ENCODE data around the gene PRPH2. TPM values are rescaled to one million over a fixed set of nuclear protein-coding genes. Genes with fewer than 3 reads are reported as not detected.

The PRPH2 gene
- total RNA-seq, 1 experiment from 2014 or later: not detected

DNA sequence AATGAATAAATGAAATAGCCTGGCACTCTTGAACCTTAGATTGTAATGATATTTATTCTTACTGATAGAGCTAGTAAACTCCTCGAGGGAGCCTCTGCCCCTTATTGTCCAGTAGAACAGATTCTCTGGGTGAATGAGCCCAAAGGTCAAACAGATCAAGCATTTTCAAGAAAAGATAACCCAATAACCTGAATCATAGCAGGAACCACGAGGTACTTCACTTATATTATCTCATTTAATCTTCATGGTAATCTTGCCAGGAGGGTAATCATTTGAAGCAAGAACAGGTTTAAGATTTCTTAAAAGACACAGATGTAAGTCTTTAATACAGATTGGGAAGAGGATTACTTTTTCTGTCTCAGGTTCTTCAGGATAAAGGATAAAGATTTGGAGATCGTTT lies 40.6 kb upstream of the PRPH2 start:
- H3K79me2 ChIP-seq (ENCODE audit: low read depth): no peaks in the 10 kb centered on the region
- H4K20me1 ChIP-seq (ENCODE audit: insufficient read depth): no peaks in the 10 kb centered on the region
- no peaks in the 10 kb centered on the region for H3K9me2 ChIP-seq (ENCODE audit: insufficient read depth)
- H3K27ac ChIP-seq: no peak overlapping the region
- H3K4me3 ChIP-seq: no peak overlapping the region
- H2AFZ ChIP-seq: no peak overlapping the region
- intact Hi-C loops (cut with micrococcal nuclease; ENCODE audit: unreplicated experiment): no loop called here
- BruUV-seq (replicated peaks): no TSS peak
- ChIA-PET CTCF (interaction anchor here (0.7 kb wide), 1 partner anchor 144 kb away, joined by 4 read pairs; no protein-coding TSS in a partner anchor), POLR2A (ENCODE audit: unreplicated experiment) (no interaction called here)
- DNase-seq: no peak
- H3K27me3 ChIP-seq (ENCODE audit: insufficient read depth, low read depth): no peaks in the 10 kb centered on the region
- no peaks in the 10 kb centered on the region for H3K36me3 ChIP-seq (ENCODE audit: low read depth)
- no peaks in the 10 kb centered on the region for H3K9me3 ChIP-seq (ENCODE audit: insufficient read depth, low read depth)
- H3F3A ChIP-seq (ENCODE audit: insufficient read depth, low read depth): peaks cover 34% of the 10 kb centered on the region
- TF ChIP-seq, protein P1, sequence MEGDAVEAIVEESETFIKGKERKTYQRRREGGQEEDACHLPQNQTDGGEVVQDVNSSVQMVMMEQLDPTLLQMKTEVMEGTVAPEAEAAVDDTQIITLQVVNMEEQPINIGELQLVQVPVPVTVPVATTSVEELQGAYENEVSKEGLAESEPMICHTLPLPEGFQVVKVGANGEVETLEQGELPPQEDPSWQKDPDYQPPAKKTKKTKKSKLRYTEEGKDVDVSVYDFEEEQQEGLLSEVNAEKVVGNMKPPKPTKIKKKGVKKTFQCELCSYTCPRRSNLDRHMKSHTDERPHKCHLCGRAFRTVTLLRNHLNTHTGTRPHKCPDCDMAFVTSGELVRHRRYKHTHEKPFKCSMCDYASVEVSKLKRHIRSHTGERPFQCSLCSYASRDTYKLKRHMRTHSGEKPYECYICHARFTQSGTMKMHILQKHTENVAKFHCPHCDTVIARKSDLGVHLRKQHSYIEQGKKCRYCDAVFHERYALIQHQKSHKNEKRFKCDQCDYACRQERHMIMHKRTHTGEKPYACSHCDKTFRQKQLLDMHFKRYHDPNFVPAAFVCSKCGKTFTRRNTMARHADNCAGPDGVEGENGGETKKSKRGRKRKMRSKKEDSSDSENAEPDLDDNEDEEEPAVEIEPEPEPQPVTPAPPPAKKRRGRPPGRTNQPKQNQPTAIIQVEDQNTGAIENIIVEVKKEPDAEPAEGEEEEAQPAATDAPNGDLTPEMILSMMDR (conservative IDR thresholded peaks at IDR 0.05): no peak
- no peak for TF ChIP-seq EZH2 (IDR thresholded peaks at IDR 0.05; ENCODE audit: low read depth)
- H3K4me2 ChIP-seq: no peak overlapping the region
- peaks cover 21% of the 10 kb centered on the region for H3K4me1 ChIP-seq (replicated peaks; ENCODE audit: insufficient read depth)

DNA sequence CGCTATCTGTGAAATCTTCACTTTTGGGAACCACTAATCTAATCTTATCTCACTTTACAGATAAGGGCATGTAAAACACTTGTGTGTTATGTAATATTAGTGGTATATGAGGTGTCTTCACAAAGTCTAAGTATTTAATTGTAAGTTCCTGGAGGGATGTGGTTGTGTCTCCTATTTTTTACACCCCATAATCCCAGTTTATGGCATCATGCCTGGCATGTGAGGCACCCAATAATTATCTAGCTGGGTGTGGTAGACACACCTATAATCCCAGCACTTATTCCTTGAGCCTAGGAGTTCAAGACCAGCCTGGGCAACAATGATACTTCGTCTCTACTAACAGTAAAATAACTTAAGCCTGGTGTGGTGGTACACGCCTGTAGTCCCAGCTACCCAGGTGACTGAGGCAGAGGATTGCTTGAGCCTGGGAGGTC lies 40.0 kb upstream of the PRPH2 start:
- TF ChIP-seq, protein P1 (conservative IDR thresholded peaks at IDR 0.05): no peak
- TF ChIP-seq EZH2 (IDR thresholded peaks at IDR 0.05; ENCODE audit: low read depth): no peak
- Histone ChIP-seq H3K79me2 (ENCODE audit: low read depth) (no peaks in the 10 kb centered on the region), H2AFZ (no peak overlapping the region), H4K20me1 (ENCODE audit: insufficient read depth) (no peaks in the 10 kb centered on the region), H3K36me3 (ENCODE audit: low read depth) (no peaks in the 10 kb centered on the region), H3K4me3 (no peak overlapping the region), H3K9me2 (ENCODE audit: insufficient read depth) (no peaks in the 10 kb centered on the region), H3K27ac (no peak overlapping the region), H3K4me2 (no peak overlapping the region), H3F3A (ENCODE audit: insufficient read depth, low read depth) (peaks cover 34% of the 10 kb centered on the region), H3K9me3 (ENCODE audit: insufficient read depth, low read depth) (no peaks in the 10 kb centered on the region), H3K27me3 (ENCODE audit: insufficient read depth, low read depth) (no peaks in the 10 kb centered on the region), H3K4me1 (replicated peaks; ENCODE audit: insufficient read depth) (peaks cover 21% of the 10 kb centered on the region)
- ChIA-PET POLR2A (ENCODE audit: unreplicated experiment) (no interaction called here), CTCF (interaction anchor here (0.7 kb wide), 1 partner anchor 144 kb away, joined by 4 read pairs; no protein-coding TSS in a partner anchor)
- intact Hi-C loops (cut with micrococcal nuclease; ENCODE audit: unreplicated experiment): no loop called here
- BruUV-seq (replicated peaks): no TSS peak
- no peak for DNase-seq

DNA sequence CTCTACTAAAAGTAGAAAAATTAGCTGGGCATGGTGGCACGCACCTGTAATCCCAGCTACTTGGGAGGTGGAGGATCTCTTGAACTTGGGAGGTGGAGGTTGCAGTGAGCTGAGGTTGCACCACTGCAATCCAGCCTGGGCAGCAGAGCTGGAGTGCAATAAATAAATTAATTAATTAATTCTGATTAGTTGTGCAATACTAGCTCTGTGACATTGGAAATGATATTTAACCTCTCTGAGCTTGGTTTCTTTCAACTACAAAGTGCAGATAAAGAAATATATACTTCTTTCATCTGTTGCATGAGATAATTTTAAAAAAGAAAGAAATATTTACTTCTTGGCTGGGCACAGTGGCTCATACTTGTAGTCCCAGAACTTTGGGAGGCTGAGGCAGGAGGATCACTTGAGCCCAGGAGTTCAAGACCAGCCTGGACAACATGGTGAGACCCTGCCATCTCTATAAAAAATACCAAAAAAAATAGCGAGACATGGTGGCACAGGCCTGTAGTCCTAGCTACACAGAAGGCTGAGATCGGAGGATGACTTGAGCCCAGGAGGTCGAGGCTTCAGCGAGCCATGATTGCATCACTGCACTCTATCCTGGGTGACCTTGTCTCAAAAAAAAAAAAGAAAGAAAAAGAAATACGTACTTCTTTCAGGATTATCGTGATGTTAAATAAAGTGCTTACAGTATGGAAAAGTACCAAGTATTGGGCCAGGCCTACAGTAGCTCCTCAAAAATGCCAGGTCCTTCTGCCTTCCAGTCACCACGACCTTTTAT lies 39.1 kb upstream of the PRPH2 start:
- DNase-seq: no peak
- intact Hi-C loops (cut with micrococcal nuclease; ENCODE audit: unreplicated experiment): no loop called here
- Histone ChIP-seq H4K20me1 (ENCODE audit: insufficient read depth) (no peaks in the 10 kb centered on the region), H2AFZ (no peak overlapping the region), H3K79me2 (ENCODE audit: low read depth) (no peaks in the 10 kb centered on the region), H3K9me3 (ENCODE audit: insufficient read depth, low read depth) (no peaks in the 10 kb centered on the region), H3K27me3 (ENCODE audit: insufficient read depth, low read depth) (no peaks in the 10 kb centered on the region), H3F3A (ENCODE audit: insufficient read depth, low read depth) (peaks cover 24% of the 10 kb centered on the region), H3K4me2 (no peak overlapping the region), H3K27ac (no peak overlapping the region), H3K4me1 (replicated peaks; ENCODE audit: insufficient read depth) (peaks cover 19% of the 10 kb centered on the region), H3K4me3 (no peak overlapping the region), H3K36me3 (ENCODE audit: low read depth) (no peaks in the 10 kb centered on the region), H3K9me2 (ENCODE audit: insufficient read depth) (no peaks in the 10 kb centered on the region)
- BruUV-seq (replicated peaks): no TSS peak
- TF ChIP-seq, protein P1 (conservative IDR thresholded peaks at IDR 0.05): no peak
- TF ChIP-seq EZH2 (IDR thresholded peaks at IDR 0.05; ENCODE audit: low read depth): no peak
- CTCF ChIA-PET: no interaction called here
- POLR2A ChIA-PET (ENCODE audit: unreplicated experiment): interaction anchor here (0.6 kb wide), 1 partner anchor 39 kb away, joined by 10 read pairs; no protein-coding TSS in a partner anchor

Measured in PC-9 (cell line).